Lower leg skin (tissue), 3 donors: ENCODE measurements around the gene PCCA.

ENCODE experiments used
- CTCF ChIP-seq, 3 donors: fragments of 450-650 bp; IDR thresholded peaks; one replicate each; pipeline ENCODE4 v1.5.1; 2016; ENCODE audit warnings: antibody characterized with exemption in 3 of 3, mild to moderate bottlenecking in 3 of 3, moderate library complexity in 2 of 3
- POLR2A ChIP-seq, 2 donors: fragments of 450-650 bp; IDR thresholded peaks; one replicate each; pipeline ENCODE4 v1.6.1; 2016 to 2017; ENCODE audit warnings: antibody characterized with exemption in 2 of 2, mild to moderate bottlenecking in 1 of 2, moderate library complexity in 1 of 2

- TF ChIP-seq CTCF (IDR thresholded peaks at IDR 0.05) (no peak), POLR2A (IDR thresholded peaks at IDR 0.05) (no peak)
Measured at GRCh38 chr13:100565286-100565685, 476.4 kb downstream of the PCCA start.
